GM18498 (cell line): ENCODE measurements around the gene ASH1L.
A peak's percentile ranks its signal among the peaks of the same experiment; 100 is the strongest.
"Not testable (repeated sequence)": the region's sequence is repeated elsewhere in the genome, so short reads cannot be mapped to it uniquely, and the experiment has no call there.

Source experiments
- ATAC-seq: cut with Tn5 transposase; IDR thresholded peaks from one replicate; pipeline ENCODE4 v1.9.1; 2021; ENCODE audit warnings: mild to moderate bottlenecking, moderate library complexity; ENCODE audit not compliant: unreplicated experiment

The ASH1L gene

DNA sequence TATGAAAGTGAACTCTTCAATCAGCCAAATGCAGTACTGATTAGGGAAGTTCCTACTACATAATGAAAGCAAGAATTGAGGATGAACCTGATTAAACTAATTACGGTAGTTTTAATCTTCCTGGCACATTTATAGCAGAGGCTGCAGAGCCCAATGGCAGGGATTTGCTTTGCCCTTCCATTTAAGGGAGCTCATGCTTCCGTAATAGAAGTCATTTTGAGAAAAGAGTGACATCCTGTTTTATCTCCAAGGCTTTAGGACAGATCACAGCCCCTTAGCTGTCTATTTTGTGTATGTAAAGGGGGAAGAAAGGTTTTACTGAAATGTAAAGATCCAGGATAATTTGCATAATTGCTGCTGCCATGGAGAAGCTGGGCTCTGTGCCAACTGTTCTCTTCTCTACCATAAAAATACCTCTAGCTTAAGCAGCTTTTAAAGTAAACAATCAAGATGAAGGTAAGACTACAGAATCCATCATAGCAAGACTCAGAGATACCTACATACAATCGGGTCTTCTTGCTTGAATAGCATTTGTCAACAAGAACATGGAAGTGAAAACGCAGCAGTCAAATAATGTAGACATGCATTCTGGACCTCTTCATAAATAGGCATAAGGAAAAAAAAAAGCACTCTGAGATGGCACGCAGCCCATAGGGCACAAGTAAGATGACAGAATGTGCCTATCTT lies 62.5 kb downstream of the ASH1L start:
- ATAC-seq, result peak; percentile 65

DNA sequence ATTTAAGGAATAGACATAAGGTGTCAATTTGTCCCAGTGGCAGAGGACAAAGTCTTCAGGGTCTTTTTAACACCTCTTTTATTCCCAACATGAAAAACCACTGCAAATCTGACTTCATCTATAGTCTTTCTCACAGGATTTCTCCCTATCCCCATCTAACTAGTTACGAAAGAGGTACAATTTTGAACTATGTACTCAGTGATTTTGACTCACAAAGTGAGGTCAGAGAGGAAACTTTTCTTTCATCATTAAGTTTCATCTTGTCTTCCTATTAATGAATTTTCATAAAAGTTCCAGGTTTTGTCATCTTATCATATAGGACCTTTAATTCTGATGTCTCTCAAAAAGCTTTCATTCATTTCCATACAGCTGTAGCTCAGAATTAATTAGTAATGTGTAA lies 63.3 kb downstream of the ASH1L start:
- ATAC-seq, result no peak

DNA sequence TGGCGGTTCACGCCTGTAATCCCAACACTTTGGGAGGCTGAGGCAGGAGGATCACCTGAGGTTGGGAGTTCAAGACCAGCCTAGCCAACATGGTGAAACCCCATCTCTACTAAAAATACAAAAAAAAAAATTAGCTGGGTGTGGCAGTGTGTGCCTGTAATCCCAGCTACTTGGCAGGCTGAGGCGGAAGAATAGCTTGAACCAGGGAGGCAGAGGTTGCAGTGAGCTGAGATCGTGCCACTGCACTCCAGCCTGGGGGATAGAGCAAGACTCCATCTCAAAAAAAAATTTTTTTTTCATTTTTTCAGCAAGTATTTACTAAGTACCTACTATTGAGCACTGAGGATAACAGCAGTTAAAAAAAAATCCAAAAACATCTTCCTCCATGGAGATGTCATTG lies 69.0 kb downstream of the ASH1L start:
- ATAC-seq, result not testable (repeated sequence)

DNA sequence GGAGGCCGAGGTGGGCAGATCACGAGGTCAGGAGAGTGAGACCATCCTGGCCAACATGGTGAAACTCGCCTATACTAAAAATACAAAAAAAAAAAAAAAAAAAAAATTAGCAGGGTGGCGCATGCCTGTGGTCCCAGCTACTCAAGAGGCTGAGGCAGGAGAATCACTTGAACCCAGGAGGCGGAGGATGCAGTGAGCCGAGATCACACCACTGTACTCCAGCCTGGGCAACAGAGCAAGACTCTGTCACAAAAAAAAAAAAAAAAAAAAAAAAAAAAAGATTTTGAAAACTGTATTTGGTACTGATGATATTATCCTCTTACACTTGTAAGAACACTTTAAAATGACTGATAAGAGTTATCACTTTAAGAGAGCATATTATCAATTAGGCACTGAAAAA lies 74.2 kb downstream of the ASH1L start:
- ATAC-seq, result not testable (repeated sequence)

DNA sequence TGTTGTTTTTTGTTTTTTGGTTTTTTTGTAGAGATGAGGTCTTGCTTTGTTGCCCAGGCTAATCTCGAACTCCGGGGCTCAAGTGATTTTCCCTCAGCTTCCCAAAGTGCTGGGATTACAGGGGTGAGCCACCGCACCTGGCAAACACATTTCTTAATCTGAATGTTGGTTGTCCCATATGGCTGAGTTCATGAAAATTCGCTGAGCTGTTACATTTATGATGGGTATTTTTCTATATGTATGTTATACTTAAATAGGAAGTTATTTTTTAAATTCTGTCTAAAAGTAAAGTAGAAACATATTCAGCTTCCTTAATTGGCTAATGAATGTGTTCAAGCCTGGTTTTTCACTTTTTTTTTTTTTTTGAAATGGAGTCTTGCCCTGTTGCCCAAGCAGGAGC lies 75.1 kb downstream of the ASH1L start:
- ATAC-seq, result no peak

DNA sequence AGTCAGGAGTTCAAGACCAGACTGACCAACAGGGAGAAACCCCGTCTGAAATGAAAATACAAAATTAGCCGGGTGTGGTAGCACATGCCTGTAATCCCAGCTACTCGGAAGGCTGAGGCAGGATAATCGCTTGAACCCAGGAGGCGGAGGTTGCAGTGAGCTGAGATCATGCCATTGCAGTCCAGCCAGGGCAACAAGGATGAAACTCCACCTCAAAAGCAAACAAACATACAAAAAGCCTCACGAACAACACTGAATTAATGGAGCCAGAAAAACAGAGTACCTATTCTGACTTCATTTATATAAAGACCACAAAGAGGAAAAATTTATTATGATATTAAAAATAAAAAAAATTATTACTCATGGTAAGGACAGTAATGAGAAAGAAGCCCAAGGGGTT lies 75.7 kb downstream of the ASH1L start:
- not testable (repeated sequence) for ATAC-seq

DNA sequence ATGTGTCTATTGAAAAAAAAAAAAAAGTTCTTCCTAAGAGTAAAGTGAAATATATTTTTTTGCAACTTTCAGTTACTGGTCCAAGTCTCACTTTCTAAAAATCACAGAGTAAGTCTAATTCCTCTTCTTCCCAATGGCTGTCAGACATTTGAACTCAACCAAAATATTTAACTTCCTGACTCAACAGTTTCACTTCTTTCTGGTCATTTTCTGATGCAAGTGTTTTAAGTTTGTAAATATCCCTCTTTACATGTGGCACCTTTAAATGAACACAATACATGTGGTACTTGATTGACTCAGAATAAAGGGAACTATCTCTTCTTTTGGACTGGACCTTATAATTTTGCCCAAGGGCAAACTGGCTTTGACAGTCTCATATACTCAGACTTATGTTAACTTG lies 76.7 kb downstream of the ASH1L start:
- ATAC-seq, result no peak

DNA sequence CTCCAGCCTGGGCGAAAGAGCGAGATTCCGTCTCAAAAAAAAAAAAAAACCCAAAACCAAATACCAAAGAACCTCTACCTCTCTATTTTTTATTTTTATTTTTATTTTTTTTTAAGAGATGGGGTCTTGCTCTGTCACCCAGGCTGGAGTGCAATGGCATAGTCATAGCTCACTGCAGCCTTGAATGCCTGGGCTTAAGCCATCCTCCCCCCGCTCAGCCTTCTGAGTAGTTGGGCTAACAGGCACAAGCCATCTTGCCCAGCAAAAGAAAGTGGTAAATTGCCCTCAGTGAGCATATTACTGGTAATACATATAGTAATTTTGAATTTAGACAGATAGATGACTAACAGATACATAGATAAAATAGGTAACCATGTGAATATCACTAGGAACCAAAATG lies 77.4 kb downstream of the ASH1L start:
- ATAC-seq, result no peak

DNA sequence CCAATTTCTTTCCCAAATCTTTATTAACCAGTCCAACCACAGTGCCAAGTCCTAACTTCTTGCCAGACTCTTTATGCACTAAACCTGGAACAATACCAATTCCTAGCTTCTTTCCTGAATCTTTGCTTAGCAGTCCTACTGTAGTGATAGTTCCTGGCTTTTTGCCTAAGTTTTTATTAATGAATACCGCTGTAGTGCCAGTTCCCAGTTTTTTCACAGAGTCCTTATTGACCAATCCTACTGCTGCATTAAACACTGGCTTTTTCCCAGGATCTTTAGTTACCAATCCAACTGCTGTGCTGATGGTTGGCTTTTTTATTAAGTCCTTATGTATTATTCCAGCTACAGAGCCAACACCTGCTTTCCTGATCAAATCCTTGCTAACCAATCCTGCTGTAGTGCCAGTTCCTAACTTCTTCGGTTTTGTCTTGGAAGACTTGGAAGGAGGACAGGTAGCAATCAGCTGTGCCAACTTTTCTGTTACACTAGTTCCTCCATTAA lies 80.8 kb downstream of the ASH1L start:
- no peak for ATAC-seq

DNA sequence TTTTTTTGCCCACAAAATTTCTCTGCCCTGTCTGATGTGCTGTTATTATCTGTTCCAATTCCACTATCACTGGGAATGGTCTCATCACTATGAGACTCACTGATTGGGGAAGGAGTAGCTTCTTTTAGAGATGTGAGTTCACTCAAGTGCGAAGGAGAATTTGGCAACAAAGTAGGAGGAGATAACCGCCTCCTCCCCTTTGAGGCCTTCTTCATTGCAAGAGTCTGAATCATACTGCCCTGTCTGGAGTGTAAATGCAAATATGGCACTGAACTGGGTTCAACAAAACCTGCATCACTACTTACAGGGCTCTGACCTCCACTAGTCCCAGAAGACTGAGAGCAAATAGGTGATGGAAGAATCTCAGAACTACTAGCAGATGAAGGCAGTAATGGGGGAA lies 83.4 kb downstream of the ASH1L start:
- ATAC-seq, result no peak

DNA sequence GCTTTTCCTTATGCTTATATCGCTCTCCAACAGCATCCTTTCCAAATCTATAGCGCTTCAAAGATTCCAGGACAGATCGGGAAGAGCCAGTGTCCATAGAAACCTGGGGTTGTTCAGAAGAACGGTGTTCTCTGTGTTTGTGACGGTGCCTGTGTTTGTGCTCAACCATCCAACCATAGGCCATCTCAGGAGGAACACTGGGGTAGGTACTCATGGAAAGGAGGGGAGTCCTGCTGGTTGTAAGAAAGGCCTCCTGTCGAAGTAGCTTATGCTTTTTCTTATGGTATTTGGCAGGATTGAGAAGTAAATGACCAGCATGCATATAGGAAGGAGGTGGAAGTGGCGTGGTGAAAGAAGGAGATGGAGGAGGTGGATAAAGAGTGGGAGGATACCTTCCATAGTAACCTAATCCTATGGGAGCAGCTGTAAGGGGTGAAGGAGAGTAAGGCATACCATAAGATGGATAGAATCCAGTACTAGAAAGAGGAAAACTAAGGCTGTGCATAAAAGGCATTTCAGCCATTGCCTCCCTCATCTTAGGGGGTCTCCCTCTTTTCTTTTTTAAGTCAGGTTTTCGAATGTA lies 84.2 kb downstream of the ASH1L start:
- no peak for ATAC-seq

DNA sequence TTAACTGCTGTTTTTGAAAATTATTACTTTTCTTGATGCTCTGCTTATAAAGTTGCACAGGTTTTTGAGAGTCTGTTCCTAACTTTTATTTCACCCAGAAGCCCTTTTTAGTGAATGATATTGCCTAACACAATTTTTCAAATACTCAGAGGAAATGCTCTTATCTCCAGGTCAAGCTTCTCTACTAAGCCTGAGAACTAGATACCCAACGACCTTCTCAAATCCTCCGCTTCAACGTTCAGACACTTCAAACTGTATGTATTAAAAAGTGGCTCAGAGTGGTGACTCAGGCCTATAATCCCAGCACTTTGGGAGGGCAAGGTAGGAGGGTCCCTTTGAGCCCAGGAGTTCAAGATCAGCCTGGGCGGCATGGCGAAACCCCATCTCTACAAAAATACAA lies 88.5 kb downstream of the ASH1L start:
- no peak for ATAC-seq

DNA sequence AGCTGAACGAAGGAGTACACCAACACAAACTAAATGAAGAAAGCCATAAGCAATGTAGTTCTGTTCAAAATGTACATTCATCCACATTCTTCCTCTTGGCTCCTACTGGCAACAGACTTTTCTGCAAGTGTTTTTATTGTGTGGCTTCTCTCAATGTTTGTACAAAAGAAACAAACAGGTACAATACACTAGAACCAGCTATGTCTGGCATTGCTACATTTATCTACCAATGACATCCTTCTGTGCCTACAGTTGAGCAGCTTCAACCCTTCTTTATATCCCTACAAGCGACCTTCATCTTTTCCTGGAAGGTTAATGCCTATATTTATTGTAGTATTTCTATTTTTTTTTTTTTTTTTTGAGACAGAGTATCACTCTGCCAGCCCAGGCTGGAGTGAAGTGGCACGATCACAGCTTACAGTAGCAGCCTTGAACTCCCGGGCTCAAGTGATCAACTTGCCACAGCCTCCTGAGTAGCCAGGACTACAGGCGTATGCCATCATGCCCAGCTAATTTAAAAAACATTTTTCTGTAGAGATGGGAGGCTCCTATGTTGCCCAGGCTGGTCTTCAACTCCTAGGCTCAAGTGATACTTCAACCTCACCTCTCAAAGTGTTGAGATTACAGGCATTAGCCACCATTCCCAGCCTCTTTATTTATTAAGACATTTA lies 89.3 kb downstream of the ASH1L start:
- ATAC-seq, result no peak

DNA sequence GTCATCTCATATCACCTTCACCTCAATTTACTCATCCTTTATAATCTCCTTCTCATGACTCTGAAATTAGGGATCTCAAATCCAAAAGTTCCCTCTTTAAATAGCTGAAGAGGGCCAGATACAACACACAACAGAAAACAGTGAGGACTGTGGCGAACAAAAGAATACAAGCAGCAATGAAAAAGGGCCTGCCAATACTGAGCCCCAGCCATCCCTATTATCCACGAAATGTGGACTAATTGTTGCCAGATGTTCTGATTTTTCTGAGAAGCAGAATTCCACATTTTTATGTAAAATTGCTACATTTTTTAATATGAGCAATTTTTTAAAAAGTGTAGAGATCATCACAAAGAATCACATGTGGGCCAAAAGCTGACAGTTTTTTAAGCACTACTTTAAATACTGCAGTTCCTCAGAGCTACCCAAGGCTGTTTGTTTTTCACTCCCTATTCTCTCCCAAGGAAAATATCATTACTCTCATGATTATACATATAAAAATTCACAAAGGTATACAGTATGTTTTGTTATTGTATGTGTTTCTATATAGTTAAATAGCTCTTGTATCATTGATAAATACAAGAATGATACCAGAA lies 90.0 kb downstream of the ASH1L start:
- ATAC-seq, result no peak

DNA sequence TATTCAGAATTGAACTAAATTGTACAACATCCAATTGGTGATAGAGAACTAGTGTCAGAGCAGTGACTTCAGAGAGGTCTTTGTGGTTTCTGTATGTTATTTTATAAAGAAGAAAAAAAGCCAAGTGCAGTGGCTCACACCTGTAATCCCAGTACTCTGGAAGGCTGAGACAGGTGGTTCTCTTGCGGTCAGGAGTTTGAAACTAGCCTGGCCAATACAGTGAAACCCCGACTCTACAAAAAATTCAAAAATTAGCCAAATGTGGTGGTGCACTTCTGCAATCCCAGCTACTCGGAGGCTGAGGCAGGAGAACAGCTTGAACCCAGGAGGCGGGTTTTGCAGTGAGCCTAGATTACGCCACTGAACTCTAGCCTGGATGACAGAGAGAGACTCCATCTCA lies 90.7 kb downstream of the ASH1L start:
- ATAC-seq, result no peak

DNA sequence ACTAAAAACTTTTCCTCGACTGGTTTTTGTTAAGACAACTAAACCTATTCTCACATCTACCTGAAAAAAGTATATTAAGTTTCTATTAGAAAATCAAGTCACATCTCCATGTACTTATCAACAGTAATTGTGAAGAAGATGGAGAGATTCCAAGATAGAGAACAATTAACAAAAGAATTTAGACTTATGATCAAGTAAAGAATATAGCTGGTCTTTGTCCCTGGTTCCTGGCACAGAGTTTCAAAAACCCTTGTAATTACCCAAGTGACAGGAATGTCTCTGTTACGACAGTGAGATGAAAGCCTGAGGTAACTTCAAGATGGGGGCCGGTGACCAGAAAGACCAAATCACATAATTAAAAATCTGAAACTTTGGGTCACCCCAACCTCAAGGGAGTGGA lies 91.6 kb downstream of the ASH1L start:
- ATAC-seq, result no peak

DNA sequence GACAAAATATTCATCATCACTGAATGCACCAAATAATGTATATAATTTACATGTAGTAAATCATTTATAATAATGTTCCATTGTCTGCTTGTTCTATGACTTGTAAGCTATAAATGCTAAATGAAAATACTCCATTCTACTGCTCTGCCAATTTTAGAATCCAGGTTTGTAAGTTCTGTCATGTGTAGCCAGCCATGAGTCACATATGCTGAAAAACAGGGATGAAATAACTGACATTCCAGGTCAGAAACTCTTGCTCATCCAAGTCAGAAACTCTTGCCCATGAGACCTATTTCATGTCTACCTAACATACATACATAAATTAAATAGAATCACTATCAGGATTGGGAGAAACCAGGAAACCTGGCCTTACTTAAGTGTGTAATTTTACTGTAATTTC lies 95.6 kb downstream of the ASH1L start:
- no peak for ATAC-seq

DNA sequence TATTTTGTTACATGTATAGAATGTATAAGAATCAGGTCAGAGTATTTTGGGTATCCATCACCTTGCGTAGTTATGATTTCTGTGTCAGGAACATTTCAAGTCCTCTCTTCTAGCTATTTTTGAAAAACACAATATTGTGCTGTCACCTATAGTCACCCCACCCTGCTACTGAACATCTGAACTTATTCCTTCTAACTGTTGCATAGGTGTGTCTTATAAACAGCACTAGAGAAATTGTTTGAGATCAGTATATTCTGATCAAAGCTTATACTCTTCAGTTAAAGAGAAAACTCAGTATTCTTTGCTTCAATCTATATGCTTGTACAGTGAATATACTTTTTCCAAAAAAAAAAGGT lies 96.0 kb downstream of the ASH1L start:
- ATAC-seq, result no peak

DNA sequence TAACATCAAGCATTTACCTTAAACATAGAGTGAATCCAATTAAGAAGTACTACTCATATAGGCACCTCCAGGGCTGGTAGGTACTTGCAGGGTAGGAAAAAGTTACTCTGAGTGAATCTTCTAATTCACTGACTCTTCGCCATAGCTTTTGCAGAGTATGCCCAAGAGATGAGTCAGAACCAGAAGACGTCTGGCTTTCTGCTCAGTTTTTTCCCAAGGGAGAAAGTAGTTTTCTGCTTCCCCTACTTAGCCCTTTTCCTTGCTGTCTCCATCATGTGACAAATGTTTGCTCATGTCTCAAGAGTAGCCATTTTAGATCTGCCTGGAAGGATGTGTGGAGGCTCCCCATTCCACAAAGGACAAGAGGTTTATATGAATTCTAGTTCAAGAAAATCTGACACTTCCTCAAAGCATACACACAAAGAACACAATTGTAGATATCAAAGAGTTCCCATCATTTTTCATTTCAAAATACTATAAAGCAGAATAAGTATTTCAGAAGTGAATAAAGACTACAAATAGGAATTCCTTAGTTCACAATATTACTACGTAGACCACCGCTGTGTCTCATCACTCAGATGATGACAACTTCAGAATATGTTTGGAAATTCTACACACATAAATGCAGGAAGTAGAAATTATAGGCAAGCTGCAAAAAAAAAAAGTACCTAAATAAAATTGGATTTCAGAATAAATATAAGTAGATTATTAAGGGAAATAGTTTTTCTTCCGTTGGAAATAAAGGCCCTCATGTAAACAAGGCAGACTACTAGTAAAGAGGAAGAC lies 98.5 kb downstream of the ASH1L start:
- no peak for ATAC-seq

DNA sequence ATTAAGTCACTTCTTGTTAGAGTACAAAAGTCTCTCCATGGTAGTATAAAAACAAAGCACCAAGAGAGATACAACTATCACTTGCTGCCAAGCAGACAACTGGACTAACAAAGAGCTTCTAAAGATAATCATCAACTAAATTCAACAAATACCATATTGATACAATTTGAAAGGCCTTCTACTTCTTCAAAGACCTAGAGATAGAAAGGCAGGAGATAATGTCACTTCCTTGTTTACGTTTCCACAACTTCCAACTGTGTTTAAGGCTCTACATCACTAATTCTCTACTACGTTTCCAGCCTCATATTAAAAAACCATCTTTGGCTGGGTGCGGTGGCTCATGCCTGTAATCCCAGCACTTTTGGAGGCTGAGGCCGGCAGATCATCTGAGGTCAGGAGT lies 104.5 kb downstream of the ASH1L start:
- ATAC-seq, result no peak

DNA sequence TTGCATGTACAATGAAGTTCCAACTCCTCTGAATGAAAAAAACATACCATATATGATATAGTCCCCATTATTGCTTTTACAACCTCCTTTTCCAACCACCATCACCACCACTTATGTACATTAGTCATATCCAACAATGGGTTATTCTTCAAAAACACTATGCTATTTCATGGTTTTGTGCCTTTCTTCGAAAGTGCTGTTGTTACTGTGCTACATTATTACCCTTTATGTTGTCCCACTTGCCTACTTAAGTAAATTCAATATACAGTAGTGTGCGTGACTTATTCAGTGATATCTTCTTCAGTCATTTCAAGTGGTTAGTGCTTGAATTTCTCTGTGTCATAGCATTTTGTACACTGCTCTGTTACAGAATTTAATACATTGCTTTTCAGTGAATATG lies 105.3 kb downstream of the ASH1L start:
- no peak for ATAC-seq
